Tibial artery (tissue), 4 donors: ENCODE results near the gene POU2F1.

ENCODE experiments used
- DNase-seq, 2 donors: peaks; one replicate each; pipeline ENCODE4 v3.0.0-alpha.2; 2019
- H3K27ac ChIP-seq, 2 donors: fragments of 200-600 bp; sonication (generic) in 1 of 2; 1 replicate in 1 of 2; 2 replicates in 1 of 2; pipeline ENCODE4 v1.5.1; 2018 to 2019; ENCODE audit warnings: mild to moderate bottlenecking in 1 of 2
- H3K27me3 ChIP-seq, 2 donors: fragments of 200-600 bp; sonication (generic) in 1 of 2; one replicate each; pipeline versions ENCODE4 v1.5.1 to v1.6.0; 2016 to 2019
- H3K36me3 ChIP-seq, 3 donors: fragments of 200-600 bp; sonication (generic) in 2 of 3; one replicate each; pipeline ENCODE4 v1.5.1; 2016 to 2019; ENCODE audit warnings: mild to moderate bottlenecking in 2 of 3
- H3K4me1 ChIP-seq, 4 donors: fragments of 200-600 bp; sonication (generic) in 2 of 4; 1 replicate in 3 of 4; 2 replicates in 1 of 4; pipeline ENCODE4 v1.5.1; 2016 to 2019
- H3K4me3 ChIP-seq, 2 donors: fragments of 200-600 bp; sonication (generic) in 1 of 2; 1 replicate in 1 of 2; 2 replicates in 1 of 2; pipeline ENCODE4 v1.5.1; 2018 to 2019; ENCODE audit warnings: mild to moderate bottlenecking in 2 of 2
- H3K9me3 ChIP-seq, 3 donors: fragments of 200-600 bp; sonication (generic) in 1 of 3; one replicate each; pipeline ENCODE4 v1.5.1; 2016 to 2019
- CTCF ChIP-seq, 2 experiments: fragments of 200-600 bp in 1 of 2; fragments of 450-650 bp in 1 of 2; IDR thresholded peaks; one replicate each; pipeline ENCODE4 v1.5.1; 2017 to 2019; ENCODE audit warnings: antibody characterized with exemption in 2 of 2, mild to moderate bottlenecking in 1 of 2, moderate library complexity in 1 of 2
- intact Hi-C: fragments of 100-400 bp; cut with DNase I; formaldehyde crosslinking; loops from one replicate; pipeline ENCODE4 v1.15.0; 2023; ENCODE audit warnings: low total_unique reads

The POU2F1 gene

DNA sequence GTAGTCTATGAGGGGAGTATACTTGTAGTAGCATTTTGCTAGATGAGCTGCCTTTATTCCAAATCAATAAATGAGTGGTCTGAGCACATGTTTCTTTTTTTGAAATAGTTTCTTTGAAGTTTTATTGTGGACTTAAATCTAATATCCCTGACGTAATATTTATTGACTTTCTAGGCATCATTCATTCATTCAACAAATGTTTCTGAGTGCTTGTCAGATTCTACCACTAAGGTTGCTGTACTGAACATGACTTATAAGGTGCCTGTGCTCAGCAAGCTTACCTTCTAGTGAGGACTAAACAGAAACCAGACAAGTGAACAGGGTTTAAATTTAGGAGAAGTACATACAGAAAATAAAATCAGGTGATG, 68.4 kb downstream of the POU2F1 start:
- intact Hi-C loops: no loop called here
- Histone ChIP-seq H3K27ac (no peak overlapping the region), H3K27me3 (no peaks in the 10 kb centered on the region), H3K4me1 (peaks cover 0 to 44% (median 8%) of the 10 kb centered on the region in 4 donors), H3K4me3 (no peak overlapping the region), H3K9me3 (no peaks in the 10 kb centered on the region), H3K36me3 (no peaks in the 10 kb centered on the region)
- TF ChIP-seq CTCF (IDR thresholded peaks at IDR 0.05): no peak
- no peak for DNase-seq

DNA sequence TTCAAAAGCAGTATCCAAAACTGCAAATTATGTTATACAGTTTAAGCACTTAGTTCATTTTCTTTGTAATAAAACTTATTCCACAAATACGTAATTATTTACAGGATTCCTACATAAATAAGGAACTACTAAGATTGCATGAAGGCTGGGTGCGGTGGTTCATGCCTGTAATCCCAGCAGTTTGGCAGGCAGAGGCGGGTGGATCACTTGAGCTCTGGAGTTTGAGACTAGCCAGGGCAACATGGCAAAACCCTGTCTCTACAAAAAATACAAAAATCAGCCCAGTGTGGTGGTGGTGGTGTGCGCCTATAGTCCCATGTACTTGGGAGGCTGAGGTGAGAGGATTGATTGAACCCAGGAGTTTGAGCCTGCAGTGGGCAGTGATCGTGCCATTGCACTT, 69.3 kb downstream of the POU2F1 start:
- Histone ChIP-seq H3K27ac (no peak overlapping the region), H3K4me1 (peaks cover 0 to 44% (median 8%) of the 10 kb centered on the region in 4 donors), H3K27me3 (no peaks in the 10 kb centered on the region), H3K4me3 (no peak overlapping the region), H3K9me3 (no peaks in the 10 kb centered on the region), H3K36me3 (no peaks in the 10 kb centered on the region)
- no peak for TF ChIP-seq CTCF (IDR thresholded peaks at IDR 0.05)
- DNase-seq: no peak
- intact Hi-C loops: no loop called here

DNA sequence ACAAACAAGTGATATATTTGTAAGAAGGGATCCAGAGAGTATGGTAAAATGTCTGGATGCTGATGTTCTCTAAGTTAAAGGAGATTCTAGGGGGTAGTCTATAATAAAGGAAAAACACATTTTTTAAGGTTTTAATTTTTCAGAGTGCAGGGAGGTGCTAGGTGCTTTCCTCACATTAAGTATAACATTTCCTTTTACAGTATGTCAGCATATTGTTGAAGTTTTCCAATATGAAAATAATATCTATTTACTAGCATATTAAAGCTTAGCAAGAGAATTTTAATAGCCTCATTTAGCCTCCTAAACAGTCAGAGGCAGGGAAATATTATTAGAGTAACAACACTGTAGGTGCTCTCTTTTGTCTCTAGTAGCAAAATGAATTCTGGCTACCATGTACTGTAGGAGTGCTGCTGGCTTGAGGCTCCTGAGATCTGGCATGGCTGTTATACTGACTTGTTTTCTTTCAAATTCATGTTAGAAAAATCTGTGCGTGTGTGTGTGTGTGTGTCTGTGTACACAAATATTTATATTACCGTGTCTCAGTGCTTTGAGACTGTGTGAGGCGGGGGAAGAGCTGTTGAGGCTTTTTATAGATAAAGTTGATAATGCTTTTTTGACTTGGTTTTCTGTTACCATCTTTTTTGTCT, 71.0 kb downstream of the POU2F1 start:
- Histone ChIP-seq H3K4me1 (peaks cover 0 to 43% (median 5%) of the 10 kb centered on the region in 4 donors), H3K4me3 (no peak overlapping the region), H3K27me3 (no peaks in the 10 kb centered on the region), H3K27ac (no peak overlapping the region), H3K9me3 (no peaks in the 10 kb centered on the region), H3K36me3 (no peaks in the 10 kb centered on the region)
- TF ChIP-seq CTCF (IDR thresholded peaks at IDR 0.05): no peak
- no peak for DNase-seq
- intact Hi-C loops: no loop called here

DNA sequence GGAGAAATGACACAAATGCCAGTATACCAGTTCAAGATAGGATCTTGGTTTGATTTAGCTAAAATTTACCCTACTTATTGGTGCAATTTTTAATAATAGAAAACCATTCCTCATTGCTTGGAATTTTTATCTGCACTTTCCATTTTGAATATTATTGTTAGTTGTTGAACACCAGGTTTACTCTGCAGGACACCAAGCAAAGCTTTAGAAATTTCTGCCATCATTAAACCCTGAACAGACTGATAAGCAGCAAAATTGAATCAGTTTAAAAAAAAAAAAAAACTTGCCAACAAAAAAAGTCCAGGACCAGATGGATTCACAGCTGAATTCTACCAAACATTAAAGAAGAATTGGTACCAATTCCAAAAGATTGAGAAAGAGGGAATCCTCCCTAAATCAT, 71.5 kb downstream of the POU2F1 start:
- TF ChIP-seq CTCF (IDR thresholded peaks at IDR 0.05): no peak
- intact Hi-C loops: no loop called here
- peaks cover 0 to 42% (median 3%) of the 10 kb centered on the region in 4 donors for H3K4me1 ChIP-seq

GRCh38 chr1:167293057-167293456, 72.4 kb downstream of the POU2F1 start:
- Histone ChIP-seq H3K27me3 (no peaks in the 10 kb centered on the region), H3K4me1 (peaks cover 0 to 38% (median under 1%) of the 10 kb centered on the region in 4 donors)
- TF ChIP-seq CTCF (IDR thresholded peaks at IDR 0.05): no peak

More for the DNA sequence above, 71.5 kb downstream of the POU2F1 start:
- no peak for DNase-seq
- no peaks in the 10 kb centered on the region for H3K27me3 ChIP-seq
- no peak overlapping the region for H3K4me3 ChIP-seq
- no peaks in the 10 kb centered on the region for H3K36me3 ChIP-seq
- no peaks in the 10 kb centered on the region for H3K9me3 ChIP-seq
- no peak overlapping the region for H3K27ac ChIP-seq

DNA sequence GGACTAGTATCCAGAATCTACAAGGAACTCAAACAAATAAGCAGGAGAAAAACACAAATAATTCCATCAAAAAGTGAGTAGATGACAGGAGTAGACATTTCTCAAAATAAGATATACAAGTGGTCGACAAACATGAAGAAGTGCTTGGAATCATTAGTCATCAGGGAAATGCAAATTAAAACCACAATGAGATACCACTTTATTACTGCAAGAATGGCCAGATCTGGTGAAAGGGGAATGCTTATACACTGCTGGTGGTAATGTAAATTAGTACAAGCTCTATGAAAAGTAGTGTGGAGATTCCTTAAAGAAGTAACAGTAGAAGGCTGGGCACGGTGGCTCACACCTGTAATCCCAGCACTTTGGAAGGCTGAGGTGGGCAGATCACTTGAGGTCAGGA, 73.8 kb downstream of the POU2F1 start:
- no peak overlapping the region for H3K27ac ChIP-seq
- H3K4me1 ChIP-seq: peaks cover 0 to 26% (median 0%) of the 10 kb centered on the region in 4 donors
- no peak for TF ChIP-seq CTCF (IDR thresholded peaks at IDR 0.05)
- H3K9me3 ChIP-seq: no peaks in the 10 kb centered on the region
- intact Hi-C loops: no loop called here
- no peaks in the 10 kb centered on the region for H3K36me3 ChIP-seq
- no peak overlapping the region for H3K4me3 ChIP-seq
- no peak for DNase-seq
- no peaks in the 10 kb centered on the region for H3K27me3 ChIP-seq

More at GRCh38 chr1:167293057-167293456, 72.4 kb downstream of the POU2F1 start:
- H3K36me3 ChIP-seq: no peaks in the 10 kb centered on the region
- intact Hi-C loops: no loop called here
- no peak for DNase-seq
- no peak overlapping the region for H3K4me3 ChIP-seq
- no peak overlapping the region for H3K27ac ChIP-seq
- no peaks in the 10 kb centered on the region for H3K9me3 ChIP-seq
